NCI-H187 treated with DMSO at 0.1 percent for 48 hours (cell line): ENCODE results near the gene ACTL8.
"Not testable (repeated sequence)": the region's sequence is repeated elsewhere in the genome, so short reads cannot be mapped to it uniquely, and the experiment has no call there.

Experiments used
- DNase-seq: peaks from one replicate; lab custom pipeline; 2025; lab: John Stamatoyannopoulos, UW

ACTL8 gene

GRCh38 chr1:17735348-17735747, 19.8 kb upstream of the ACTL8 start:
- no peak for DNase-seq

GRCh38 chr1:17735793-17736192, 19.3 kb upstream of the ACTL8 start:
- no peak for DNase-seq

GRCh38 chr1:17736625-17737024, 18.5 kb upstream of the ACTL8 start:
- DNase-seq = no peak

GRCh38 chr1:17739050-17739449, 16.1 kb upstream of the ACTL8 start:
- DNase-seq = no peak

- DNase-seq = no peak
Observed at GRCh38 chr1:17741052-17741451, 14.1 kb upstream of the ACTL8 start.

GRCh38 chr1:17742583-17742982, 12.6 kb upstream of the ACTL8 start:
- no peak for DNase-seq

- no peak for DNase-seq
Observed at GRCh38 chr1:17743008-17743647, 12.0 kb upstream of the ACTL8 start.

- DNase-seq = no peak
Observed at GRCh38 chr1:17743925-17744324, 11.2 kb upstream of the ACTL8 start.

- no peak for DNase-seq
Observed at GRCh38 chr1:17744666-17745478, 10.3 kb upstream of the ACTL8 start.

GRCh38 chr1:17745479-17745955, 9.6 kb upstream of the ACTL8 start:
- DNase-seq = no peak

- DNase-seq = not testable (repeated sequence)
Observed at GRCh38 chr1:17746281-17746680, 8.9 kb upstream of the ACTL8 start.

GRCh38 chr1:17746920-17747319, 8.2 kb upstream of the ACTL8 start:
- no peak for DNase-seq

GRCh38 chr1:17750333-17750732, 4.8 kb upstream of the ACTL8 start:
- no peak for DNase-seq

- no peak for DNase-seq
Observed at GRCh38 chr1:17752356-17752755, 2.8 kb upstream of the ACTL8 start.

GRCh38 chr1:17757426-17757825, 2.3 kb downstream of the ACTL8 start:
- DNase-seq = no peak

- DNase-seq = no peak
Observed at GRCh38 chr1:17759114-17759513, 4.0 kb downstream of the ACTL8 start.

GRCh38 chr1:17762313-17762712, 7.2 kb downstream of the ACTL8 start:
- DNase-seq = no peak

- DNase-seq = no peak
Observed at GRCh38 chr1:17763417-17763816, 8.3 kb downstream of the ACTL8 start.

GRCh38 chr1:17763995-17764394, 8.9 kb downstream of the ACTL8 start:
- no peak for DNase-seq

- DNase-seq = no peak
Observed at GRCh38 chr1:17764591-17764990, 9.5 kb downstream of the ACTL8 start.

GRCh38 chr1:17765444-17766411, 10.6 kb downstream of the ACTL8 start:
- no peak for DNase-seq

GRCh38 chr1:17768651-17769241, 13.6 kb downstream of the ACTL8 start:
- DNase-seq = no peak
